Measurements from ENCODE around the gene ZNF276. TPM values are rescaled to one million over a fixed set of nuclear protein-coding genes. Genes with fewer than 3 reads are reported as not detected.

The ZNF276 gene
- total RNA-seq, 1 experiment from 2014 or later = 16.4 TPM

GRCh38 chr16:89712274-89712781, 9.0 kb upstream of the ZNF276 start:
- no peak for DNase-seq (ENCODE audit: low read depth in 1 of 2, low spot score in 2 of 2)
- Histone ChIP-seq H3K36me3 (no peaks in the 10 kb centered on the region), H3K27ac (no peak overlapping the region)

GRCh38 chr16:89716493-89716892, 4.8 kb upstream of the ZNF276 start:
- DNase-seq (ENCODE audit: low read depth in 1 of 2, low spot score in 2 of 2) = peak in 1 of 2 experiments; percentile 48
- Histone ChIP-seq H3K27me3 (replicated peaks) (no peaks in the 10 kb centered on the region), H3K4me3 (no peak overlapping the region), H3K4me1 (replicated peaks) (peaks cover 14% of the 10 kb centered on the region), H3K27ac (no peak overlapping the region), H3K36me3 (peaks cover 10% of the 10 kb centered on the region), H3K9me3 (replicated peaks) (no peaks in the 10 kb centered on the region; the same call in 1 of the 2 replicates)

More at GRCh38 chr16:89712274-89712781, 9.0 kb upstream of the ZNF276 start:
- Histone ChIP-seq H3K9me3 (replicated peaks) (no peaks in the 10 kb centered on the region), H3K27me3 (replicated peaks) (no peaks in the 10 kb centered on the region), H3K4me3 (no peak overlapping the region), H3K4me1 (replicated peaks) (no peaks in the 10 kb centered on the region)

- peaks cover 20% of the 10 kb centered on the region for H3K4me1 ChIP-seq (replicated peaks)
- no peak for DNase-seq (ENCODE audit: low read depth in 1 of 2, low spot score in 2 of 2)
- no peak overlapping the region for H3K27ac ChIP-seq
- no peaks in the 10 kb centered on the region for H3K27me3 ChIP-seq (replicated peaks)
- no peaks in the 10 kb centered on the region; the same call in 1 of the 2 replicates for H3K9me3 ChIP-seq (replicated peaks)
- peaks cover 16% of the 10 kb centered on the region for H3K36me3 ChIP-seq
- no peak overlapping the region for H3K4me3 ChIP-seq
Observed at GRCh38 chr16:89716916-89717687, 4.2 kb upstream of the ZNF276 start.

GRCh38 chr16:89717688-89718505, 3.4 kb upstream of the ZNF276 start:
- no peaks in the 10 kb centered on the region; the same call in 1 of the 2 replicates for H3K9me3 ChIP-seq (replicated peaks)
- no peak overlapping the region for H3K4me3 ChIP-seq
- H3K27me3 ChIP-seq (replicated peaks) = no peaks in the 10 kb centered on the region
- H3K4me1 ChIP-seq (replicated peaks) = peaks cover 28% of the 10 kb centered on the region
- DNase-seq (ENCODE audit: low read depth in 1 of 2, low spot score in 2 of 2) = no peak
- H3K36me3 ChIP-seq = peaks cover 24% of the 10 kb centered on the region
- no peak overlapping the region for H3K27ac ChIP-seq

- peak in 1 of 2 experiments; percentile 46 for DNase-seq (ENCODE audit: low read depth in 1 of 2, low spot score in 2 of 2)
- no peaks in the 10 kb centered on the region; the same call in 1 of the 2 replicates for H3K9me3 ChIP-seq (replicated peaks)
- H3K4me1 ChIP-seq (replicated peaks) = peaks cover 30% of the 10 kb centered on the region
- peaks cover 46% of the 10 kb centered on the region for H3K36me3 ChIP-seq
- H3K27me3 ChIP-seq (replicated peaks) = no peaks in the 10 kb centered on the region
- peak overlapping the region; percentile 65 for H3K27ac ChIP-seq
- H3K4me3 ChIP-seq = peak overlapping the region; percentile 83
Observed at GRCh38 chr16:89720551-89720812, 855 bp upstream of the ZNF276 start.

GRCh38 chr16:89721546-89722391, 432 bp downstream of the ZNF276 start:
- Histone ChIP-seq H3K9me3 (replicated peaks) (no peaks in the 10 kb centered on the region; the same call in 1 of the 2 replicates), H3K27ac (peak overlapping the region; percentile 65), H3K4me3 (peak overlapping the region; percentile 83), H3K36me3 (peaks cover 58% of the 10 kb centered on the region), H3K27me3 (replicated peaks) (no peaks in the 10 kb centered on the region), H3K4me1 (replicated peaks) (peaks cover 30% of the 10 kb centered on the region)
- DNase-seq (ENCODE audit: low read depth in 1 of 2, low spot score in 2 of 2) = peak; percentile 64 to 71

- no peak overlapping the region for H3K27ac ChIP-seq
- H3K9me3 ChIP-seq (replicated peaks) = no peaks in the 10 kb centered on the region; the same call in 1 of the 2 replicates
- no peaks in the 10 kb centered on the region for H3K27me3 ChIP-seq (replicated peaks)
- DNase-seq (ENCODE audit: low read depth in 1 of 2, low spot score in 2 of 2) = no peak
- peaks cover 30% of the 10 kb centered on the region for H3K4me1 ChIP-seq (replicated peaks)
- peaks cover 67% of the 10 kb centered on the region for H3K36me3 ChIP-seq
- peak overlapping the region; percentile 83 for H3K4me3 ChIP-seq
Observed at GRCh38 chr16:89722392-89723278, 1.3 kb downstream of the ZNF276 start.

GRCh38 chr16:89723279-89724250, 2.2 kb downstream of the ZNF276 start:
- DNase-seq (ENCODE audit: low read depth in 1 of 2, low spot score in 2 of 2) = no peak
- H3K4me3 ChIP-seq = no peak overlapping the region; the same call in 1 of the 2 replicates

GRCh38 chr16:89727406-89728120, 6.2 kb downstream of the ZNF276 start:
- Histone ChIP-seq H3K27me3 (replicated peaks) (no peaks in the 10 kb centered on the region), H3K4me1 (replicated peaks) (peaks cover 5% of the 10 kb centered on the region), H3K36me3 (peaks cover 93% of the 10 kb centered on the region), H3K27ac (no peak overlapping the region), H3K9me3 (replicated peaks) (no peaks in the 10 kb centered on the region), H3K4me3 (no peak overlapping the region)
- DNase-seq (ENCODE audit: low read depth in 1 of 2, low spot score in 2 of 2) = no peak

More at GRCh38 chr16:89723279-89724250, 2.2 kb downstream of the ZNF276 start:
- H3K36me3 ChIP-seq = peaks cover 76% of the 10 kb centered on the region
- H3K27me3 ChIP-seq (replicated peaks) = no peaks in the 10 kb centered on the region
- H3K27ac ChIP-seq = no peak overlapping the region
- H3K9me3 ChIP-seq (replicated peaks) = no peaks in the 10 kb centered on the region; the same call in 1 of the 2 replicates
- peaks cover 30% of the 10 kb centered on the region for H3K4me1 ChIP-seq (replicated peaks)

GRCh38 chr16:89729293-89729692, 8.0 kb downstream of the ZNF276 start:
- H3K36me3 ChIP-seq = peaks cover 89% of the 10 kb centered on the region
- no peaks in the 10 kb centered on the region for H3K4me1 ChIP-seq (replicated peaks)
- H3K4me3 ChIP-seq = no peak overlapping the region
- H3K9me3 ChIP-seq (replicated peaks) = no peaks in the 10 kb centered on the region
- no peaks in the 10 kb centered on the region for H3K27me3 ChIP-seq (replicated peaks)
- DNase-seq (ENCODE audit: low read depth in 1 of 2, low spot score in 2 of 2) = no peak
- H3K27ac ChIP-seq = no peak overlapping the region

GRCh38 chr16:89729863-89730593, 8.7 kb downstream of the ZNF276 start:
- Histone ChIP-seq H3K4me3 (no peak overlapping the region), H3K9me3 (replicated peaks) (no peaks in the 10 kb centered on the region), H3K36me3 (peaks cover 92% of the 10 kb centered on the region), H3K27me3 (replicated peaks) (no peaks in the 10 kb centered on the region), H3K27ac (no peak overlapping the region), H3K4me1 (replicated peaks) (no peaks in the 10 kb centered on the region)
- no peak for DNase-seq (ENCODE audit: low read depth in 1 of 2, low spot score in 2 of 2)
